ENCODE data around the gene SCP2D1.

DNA sequence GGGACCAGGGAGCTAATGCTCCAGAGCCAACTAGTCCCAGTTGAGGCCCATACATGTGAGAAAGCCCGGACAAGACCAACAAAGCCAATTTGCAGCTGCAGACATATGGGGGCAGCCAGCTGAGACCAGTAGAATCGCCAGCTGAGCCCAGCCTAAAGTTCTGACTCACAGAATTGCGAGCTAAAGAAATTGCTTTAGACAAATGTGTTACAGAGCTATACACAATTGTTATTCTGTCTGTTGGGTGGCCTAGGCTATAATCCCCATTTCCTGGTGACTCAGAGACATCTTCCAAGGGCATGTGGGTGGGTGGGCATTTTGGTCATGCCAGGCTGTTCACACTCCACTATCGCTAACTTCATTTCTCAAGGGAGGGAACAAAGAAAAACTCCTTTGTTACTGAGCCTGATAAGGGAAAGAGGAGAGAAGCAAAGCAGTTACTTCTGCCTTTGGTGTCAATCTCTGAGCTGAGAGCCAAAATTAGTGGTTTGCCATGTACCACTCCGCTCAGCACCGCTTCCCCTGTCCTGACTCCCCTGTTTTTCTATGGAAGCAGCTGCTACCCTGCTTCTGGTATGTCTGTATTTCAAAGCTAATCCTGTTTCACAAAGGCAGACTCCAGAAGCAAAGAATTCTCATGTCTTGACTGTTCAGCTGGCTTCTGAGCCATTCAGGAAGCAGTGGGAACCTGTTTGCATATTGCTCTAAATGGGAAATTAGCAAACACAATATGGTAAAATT is 26.1 kb downstream of the SCP2D1 start:
- TF ChIP-seq, protein P1, sequence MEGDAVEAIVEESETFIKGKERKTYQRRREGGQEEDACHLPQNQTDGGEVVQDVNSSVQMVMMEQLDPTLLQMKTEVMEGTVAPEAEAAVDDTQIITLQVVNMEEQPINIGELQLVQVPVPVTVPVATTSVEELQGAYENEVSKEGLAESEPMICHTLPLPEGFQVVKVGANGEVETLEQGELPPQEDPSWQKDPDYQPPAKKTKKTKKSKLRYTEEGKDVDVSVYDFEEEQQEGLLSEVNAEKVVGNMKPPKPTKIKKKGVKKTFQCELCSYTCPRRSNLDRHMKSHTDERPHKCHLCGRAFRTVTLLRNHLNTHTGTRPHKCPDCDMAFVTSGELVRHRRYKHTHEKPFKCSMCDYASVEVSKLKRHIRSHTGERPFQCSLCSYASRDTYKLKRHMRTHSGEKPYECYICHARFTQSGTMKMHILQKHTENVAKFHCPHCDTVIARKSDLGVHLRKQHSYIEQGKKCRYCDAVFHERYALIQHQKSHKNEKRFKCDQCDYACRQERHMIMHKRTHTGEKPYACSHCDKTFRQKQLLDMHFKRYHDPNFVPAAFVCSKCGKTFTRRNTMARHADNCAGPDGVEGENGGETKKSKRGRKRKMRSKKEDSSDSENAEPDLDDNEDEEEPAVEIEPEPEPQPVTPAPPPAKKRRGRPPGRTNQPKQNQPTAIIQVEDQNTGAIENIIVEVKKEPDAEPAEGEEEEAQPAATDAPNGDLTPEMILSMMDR (IDR thresholded peaks at IDR 0.05) = no peak
- TF ChIP-seq POLR2A (IDR thresholded peaks at IDR 0.05) = no peak
